Left ventricle myocardium inferior (tissue), 1 donor: ENCODE measurements around the gene TBXAS1. TPM values are rescaled to one million over a fixed set of nuclear protein-coding genes. Genes with fewer than 3 reads are reported as not detected.

ENCODE experiments used
- DNase-seq: peaks from one replicate; pipeline ENCODE4 v3.0.0-alpha.2; 2020
- H3K27ac ChIP-seq: fragments of 200-600 bp; replicated peaks from 2 replicates; pipeline ENCODE4 v1.8.0; 2021
- H3K27me3 ChIP-seq: fragments of 200-600 bp; 2 replicates; pipeline ENCODE4 v1.8.0; 2021; ENCODE audit warnings: low read depth
- H3K36me3 ChIP-seq: fragments of 200-600 bp; 2 replicates; pipeline ENCODE4 v1.8.0; 2021
- H3K4me1 ChIP-seq: fragments of 200-600 bp; 2 replicates; pipeline ENCODE4 v1.8.0; 2021
- H3K4me3 ChIP-seq: fragments of 200-600 bp; 2 replicates; pipeline ENCODE4 v1.8.0; 2021; ENCODE audit warnings: mild to moderate bottlenecking, moderate library complexity
- H3K9me3 ChIP-seq: fragments of 200-600 bp; replicated peaks from 2 replicates; pipeline ENCODE4 v1.8.0; 2021
- intact Hi-C: fragments of 100-400 bp; cut with micrococcal nuclease; formaldehyde crosslinking; loops from one replicate; pipeline ENCODE4 v1.11.0; 2022
- total RNA-seq: library from RNA; stranded (reverse); fragmentation: NEBNext Ultra II Directional; extraction: Animal tissue kit (Norgen Biotek cat#: 25700); gene quantifications from one replicate; pipeline ENCODE4 v1.2.1, GENCODE V29; 2021
- TF ChIP-seq, protein P1 (sequence below): fragments of 200-600 bp; IDR thresholded peaks from 2 replicates; pipeline ENCODE4 v1.8.0; 2021; ENCODE audit warnings: antibody characterized with exemption, mild to moderate bottlenecking, borderline replicate concordance
- donor health status: DM: no; HTN: yes; CAD: no; lungs with severe emphysema.

Gene TBXAS1
- total RNA-seq, 1 donor from 2014 or later = 3.9 TPM

DNA sequence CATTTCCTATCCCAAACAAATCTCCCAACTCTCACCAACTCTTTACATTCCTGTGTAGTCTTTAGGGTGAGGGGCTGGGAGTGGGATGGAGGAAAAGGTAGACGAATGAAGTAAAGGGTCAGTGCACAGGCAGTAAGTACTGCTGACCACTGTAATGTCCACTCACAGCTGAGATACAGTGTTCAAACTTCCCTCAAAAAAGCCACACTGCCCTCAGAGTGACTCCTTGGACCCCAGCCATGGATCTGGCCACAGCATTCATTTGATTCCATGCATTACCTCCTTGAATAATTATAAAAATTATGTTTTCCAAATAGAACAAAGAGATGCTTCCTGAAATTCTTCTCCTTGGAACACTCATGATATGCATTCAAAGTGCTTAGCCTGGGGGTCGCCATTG lies 31.5 kb upstream of the TBXAS1 start:
- no peak overlapping the region for H3K4me3 ChIP-seq
- intact Hi-C loops = no loop called here

DNA sequence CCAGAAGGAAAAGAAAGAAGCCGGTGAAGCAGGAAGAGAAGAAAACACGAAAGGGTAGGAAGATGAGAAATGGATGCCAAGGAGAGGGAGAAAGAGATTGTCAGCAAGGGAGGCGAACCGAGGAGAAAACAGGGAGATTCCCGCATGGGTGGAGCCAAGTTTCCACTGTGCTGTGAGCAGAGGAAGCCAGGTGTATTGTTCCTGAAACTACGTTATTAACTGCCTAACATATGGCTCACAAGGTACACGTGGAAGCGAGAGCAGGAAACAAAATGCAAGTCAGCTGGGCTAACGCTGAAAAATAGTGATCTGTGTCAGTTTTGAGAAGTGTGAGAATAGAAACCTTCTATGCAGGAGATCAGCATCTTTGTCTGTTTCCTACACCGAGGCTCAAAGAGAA lies 30.8 kb upstream of the TBXAS1 start:
- Histone ChIP-seq H3K4me1 (no peaks in the 10 kb centered on the region), H3K36me3 (no peaks in the 10 kb centered on the region), H3K27me3 (no peaks in the 10 kb centered on the region), H3K9me3 (no peaks in the 10 kb centered on the region), H3K4me3 (no peak overlapping the region), H3K27ac (no peak overlapping the region)
- DNase-seq = no peak
- intact Hi-C loops = no loop called here
- TF ChIP-seq, protein P1, sequence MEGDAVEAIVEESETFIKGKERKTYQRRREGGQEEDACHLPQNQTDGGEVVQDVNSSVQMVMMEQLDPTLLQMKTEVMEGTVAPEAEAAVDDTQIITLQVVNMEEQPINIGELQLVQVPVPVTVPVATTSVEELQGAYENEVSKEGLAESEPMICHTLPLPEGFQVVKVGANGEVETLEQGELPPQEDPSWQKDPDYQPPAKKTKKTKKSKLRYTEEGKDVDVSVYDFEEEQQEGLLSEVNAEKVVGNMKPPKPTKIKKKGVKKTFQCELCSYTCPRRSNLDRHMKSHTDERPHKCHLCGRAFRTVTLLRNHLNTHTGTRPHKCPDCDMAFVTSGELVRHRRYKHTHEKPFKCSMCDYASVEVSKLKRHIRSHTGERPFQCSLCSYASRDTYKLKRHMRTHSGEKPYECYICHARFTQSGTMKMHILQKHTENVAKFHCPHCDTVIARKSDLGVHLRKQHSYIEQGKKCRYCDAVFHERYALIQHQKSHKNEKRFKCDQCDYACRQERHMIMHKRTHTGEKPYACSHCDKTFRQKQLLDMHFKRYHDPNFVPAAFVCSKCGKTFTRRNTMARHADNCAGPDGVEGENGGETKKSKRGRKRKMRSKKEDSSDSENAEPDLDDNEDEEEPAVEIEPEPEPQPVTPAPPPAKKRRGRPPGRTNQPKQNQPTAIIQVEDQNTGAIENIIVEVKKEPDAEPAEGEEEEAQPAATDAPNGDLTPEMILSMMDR = no peak

More for the DNA sequence above, 31.5 kb upstream of the TBXAS1 start:
- Histone ChIP-seq H3K9me3 (no peaks in the 10 kb centered on the region), H3K4me1 (no peaks in the 10 kb centered on the region), H3K36me3 (no peaks in the 10 kb centered on the region), H3K27ac (no peak overlapping the region), H3K27me3 (no peaks in the 10 kb centered on the region)
- TF ChIP-seq, protein P1 = no peak
- DNase-seq = no peak

DNA sequence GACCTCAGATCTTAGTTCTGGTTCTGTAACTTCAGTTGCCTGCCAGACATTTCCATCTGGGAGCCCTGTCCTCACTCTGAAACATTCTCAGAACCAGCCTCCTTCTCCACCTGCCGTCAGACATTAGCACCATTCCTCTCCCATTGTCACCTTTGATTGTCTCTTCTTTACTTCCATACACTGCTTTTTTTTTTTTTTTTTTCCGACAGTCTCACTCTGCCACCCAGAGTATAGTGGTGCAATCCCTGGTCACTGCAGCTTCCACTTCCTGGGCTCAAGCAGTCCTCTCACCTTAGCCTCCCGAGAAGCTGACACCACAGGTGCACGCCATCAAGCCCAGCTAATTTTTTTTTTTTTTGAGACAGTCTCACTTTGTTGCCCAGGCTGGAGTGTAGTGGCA lies 30.2 kb upstream of the TBXAS1 start:
- H3K27me3 ChIP-seq = no peaks in the 10 kb centered on the region
- no peaks in the 10 kb centered on the region for H3K9me3 ChIP-seq
- H3K36me3 ChIP-seq = no peaks in the 10 kb centered on the region
- DNase-seq = no peak
- no peak overlapping the region for H3K27ac ChIP-seq
- TF ChIP-seq, protein P1 = peak; percentile 46
- no peak overlapping the region for H3K4me3 ChIP-seq
- intact Hi-C loops = no loop called here
- H3K4me1 ChIP-seq = no peaks in the 10 kb centered on the region

DNA sequence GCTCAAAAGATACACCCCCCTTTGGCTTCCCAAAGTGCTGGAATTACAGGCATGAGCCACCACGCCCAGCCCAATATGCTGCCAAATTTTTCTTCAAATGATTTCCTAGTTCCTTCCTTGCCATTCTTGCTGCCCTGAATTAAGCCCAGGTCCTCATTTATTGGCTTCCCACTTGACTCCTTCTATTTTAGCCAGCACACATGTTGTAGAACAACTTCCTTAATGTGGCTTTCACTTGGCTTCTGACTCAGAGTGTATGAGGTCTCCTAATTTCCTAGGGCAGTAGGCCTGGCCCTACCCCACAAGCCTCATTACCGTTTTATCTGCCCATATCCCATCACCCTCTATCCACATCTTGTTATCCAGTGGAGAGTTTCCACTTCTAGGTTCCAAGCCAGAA lies 29.5 kb upstream of the TBXAS1 start:
- H3K36me3 ChIP-seq = no peaks in the 10 kb centered on the region
- no peak for DNase-seq
- H3K27me3 ChIP-seq = no peaks in the 10 kb centered on the region
- no peak overlapping the region for H3K27ac ChIP-seq
- H3K4me3 ChIP-seq = no peak overlapping the region
- H3K9me3 ChIP-seq = no peaks in the 10 kb centered on the region
- intact Hi-C loops = no loop called here
- no peaks in the 10 kb centered on the region for H3K4me1 ChIP-seq
- TF ChIP-seq, protein P1 = no peak

DNA sequence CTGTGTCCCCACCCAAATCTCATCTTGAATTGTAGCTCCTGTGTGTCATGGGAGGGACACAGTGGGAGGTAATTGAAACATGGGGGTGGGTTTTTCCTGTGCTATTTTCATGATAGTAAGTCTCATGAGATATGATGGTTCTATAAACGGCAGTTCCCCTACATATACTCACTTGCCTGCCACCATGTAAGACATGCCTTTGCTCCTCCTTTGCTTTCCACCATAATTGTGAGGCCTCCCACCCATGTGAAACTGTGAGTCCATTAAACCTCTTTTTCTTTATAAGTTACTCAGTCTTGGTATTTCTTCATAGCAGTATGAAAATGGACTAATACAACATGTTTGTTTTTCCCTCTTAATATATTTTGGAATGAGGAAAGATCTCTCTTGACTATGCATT lies 24.5 kb upstream of the TBXAS1 start:
- intact Hi-C loops = no loop called here
- H3K4me3 ChIP-seq = no peak overlapping the region
- TF ChIP-seq, protein P1 = no peak
- no peak overlapping the region for H3K27ac ChIP-seq
- H3K9me3 ChIP-seq = no peaks in the 10 kb centered on the region
- H3K4me1 ChIP-seq = no peaks in the 10 kb centered on the region
- H3K36me3 ChIP-seq = no peaks in the 10 kb centered on the region
- no peaks in the 10 kb centered on the region for H3K27me3 ChIP-seq
- DNase-seq = no peak

DNA sequence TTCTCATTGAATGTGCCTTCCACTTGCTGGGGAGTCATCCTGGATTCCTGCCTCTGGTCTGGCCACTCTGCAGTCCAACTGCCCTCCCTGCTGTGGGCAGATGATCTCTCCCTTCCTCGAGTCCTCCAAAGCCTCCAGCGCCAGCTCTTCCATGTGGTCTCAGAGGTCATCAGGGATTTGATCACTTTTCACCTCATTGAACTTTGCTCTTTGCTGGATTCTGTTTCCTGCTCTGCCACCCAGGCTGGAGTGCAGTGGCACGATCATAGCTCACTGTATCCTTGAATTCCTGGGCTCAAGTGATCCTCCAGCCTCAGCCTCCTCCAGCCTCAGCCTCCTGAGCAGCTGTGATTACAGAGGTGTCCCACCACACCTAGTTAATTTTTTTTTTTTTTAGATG lies 22.1 kb upstream of the TBXAS1 start:
- H3K27me3 ChIP-seq = no peaks in the 10 kb centered on the region
- TF ChIP-seq, protein P1 = no peak
- no peaks in the 10 kb centered on the region for H3K4me1 ChIP-seq
- no peaks in the 10 kb centered on the region for H3K36me3 ChIP-seq
- no peak overlapping the region for H3K4me3 ChIP-seq
- no peaks in the 10 kb centered on the region for H3K9me3 ChIP-seq
- intact Hi-C loops = no loop called here
- DNase-seq = no peak
- no peak overlapping the region for H3K27ac ChIP-seq
